GM19193 (cell line): ENCODE data around the gene GIMAP2.

Experiments
- POLR2A ChIP-seq: IDR thresholded peaks from 4 replicates; pipeline ENCODE4 v1.6.1; 2011; ENCODE audit not compliant: insufficient read depth, insufficient read length; ENCODE audit errors: extremely low read depth

GIMAP2 gene

GRCh38 chr7:150740053-150740452 is 54.5 kb downstream of the GIMAP2 start:
- no peak for TF ChIP-seq POLR2A

GRCh38 chr7:150742286-150742968 is 56.9 kb downstream of the GIMAP2 start:
- no peak for TF ChIP-seq POLR2A
